EL (cell line): ENCODE data around the gene HPX.

Experiments
- DNase-seq: peaks from one replicate; pipeline ENCODE4 v3.0.0-alpha.2; 2016

The HPX gene

GRCh38 chr11:6458352-6459098 lies 17.7 kb upstream of the HPX start:
- DNase-seq: no peak

- no peak for DNase-seq
Observed at GRCh38 chr11:6457581-6458320, 17.0 kb upstream of the HPX start.

- no peak for DNase-seq
Observed at GRCh38 chr11:6456361-6457073, 15.7 kb upstream of the HPX start.

GRCh38 chr11:6455070-6455469 lies 14.3 kb upstream of the HPX start:
- no peak for DNase-seq

GRCh38 chr11:6453152-6453551 lies 12.4 kb upstream of the HPX start:
- no peak for DNase-seq

GRCh38 chr11:6452219-6452618 lies 11.4 kb upstream of the HPX start:
- DNase-seq: no peak

GRCh38 chr11:6448574-6448973 lies 7.8 kb upstream of the HPX start:
- no peak for DNase-seq

- peak; percentile 60 for DNase-seq
Observed at GRCh38 chr11:6443269-6444003, 2.6 kb upstream of the HPX start.

GRCh38 chr11:6442441-6442840 lies 1.7 kb upstream of the HPX start:
- no peak for DNase-seq

- DNase-seq: peak; percentile 61
Observed at GRCh38 chr11:6438979-6439571, 1.7 kb downstream of the HPX start.

- no peak for DNase-seq
Observed at GRCh38 chr11:6437993-6438392, 2.8 kb downstream of the HPX start.

- no peak for DNase-seq
Observed at GRCh38 chr11:6437423-6437822, 3.4 kb downstream of the HPX start.

GRCh38 chr11:6433998-6434660 lies 6.7 kb downstream of the HPX start:
- no peak for DNase-seq

- DNase-seq: peak; percentile 98
Observed at GRCh38 chr11:6431861-6432260, 8.9 kb downstream of the HPX start.

GRCh38 chr11:6427516-6427915 lies 13.3 kb downstream of the HPX start:
- DNase-seq: no peak

- no peak for DNase-seq
Observed at GRCh38 chr11:6420677-6421076, 20.1 kb downstream of the HPX start.

GRCh38 chr11:6419009-6419631 lies 21.7 kb downstream of the HPX start, which contains the start of gene APBB1:
TSS of gene APBB1 (minus strand) at chr11:6419094. CDS start at chr11:6411347, 7,747 bp downstream.
- DNase-seq: peak; percentile 61

- no peak for DNase-seq
Observed at GRCh38 chr11:6418557-6419008, 22.2 kb downstream of the HPX start.

GRCh38 chr11:6417907-6418556 lies 22.8 kb downstream of the HPX start:
- no peak for DNase-seq

GRCh38 chr11:6415797-6416196 lies 25.0 kb downstream of the HPX start:
- no peak for DNase-seq

GRCh38 chr11:6414874-6415328 lies 25.9 kb downstream of the HPX start:
- DNase-seq: peak; percentile 32
